Measurements from ENCODE around the gene TMEM238L.

TMEM238L gene

GRCh38 chr17:10821054-10821453, 17.2 kb upstream of the TMEM238L start:
- H3K4me1 Mint-ChIP-seq, result no peaks in the 10 kb centered on the region

GRCh38 chr17:10815319-10815718, 11.4 kb upstream of the TMEM238L start:
- H3K9me3 Mint-ChIP-seq, result no peaks in the 10 kb centered on the region
- ATAC-seq (no peak), DNase-seq (no peak)
- H3K27me3 Mint-ChIP-seq, result no peaks in the 10 kb centered on the region
- H3K36me3 Mint-ChIP-seq (ENCODE audit: low read depth), result no peaks in the 10 kb centered on the region
- no peaks in the 10 kb centered on the region for H3K4me1 Mint-ChIP-seq
- no peak overlapping the region for H3K27ac Mint-ChIP-seq
- H3K4me3 Mint-ChIP-seq, result no peak overlapping the region

More at GRCh38 chr17:10821054-10821453, 17.2 kb upstream of the TMEM238L start:
- Mint-ChIP-seq H3K27ac (no peak overlapping the region), H3K4me3 (no peak overlapping the region), H3K36me3 (ENCODE audit: low read depth) (no peaks in the 10 kb centered on the region), H3K9me3 (no peaks in the 10 kb centered on the region), H3K27me3 (peaks cover 3% of the 10 kb centered on the region)
- DNase-seq, result no peak
- no peak for ATAC-seq

- DNase-seq, result no peak
- ATAC-seq, result no peak
- H3K27me3 Mint-ChIP-seq, result no peaks in the 10 kb centered on the region
- H3K36me3 Mint-ChIP-seq (ENCODE audit: low read depth), result no peaks in the 10 kb centered on the region
- no peak overlapping the region for H3K4me3 Mint-ChIP-seq
- no peaks in the 10 kb centered on the region for H3K4me1 Mint-ChIP-seq
- H3K27ac Mint-ChIP-seq, result no peak overlapping the region
- H3K9me3 Mint-ChIP-seq, result no peaks in the 10 kb centered on the region
These were observed 10.2 kb upstream of the TMEM238L start for GRCh38 chr17:10814075-10814474.

- no peaks in the 10 kb centered on the region for H3K27me3 Mint-ChIP-seq
- no peaks in the 10 kb centered on the region for H3K9me3 Mint-ChIP-seq
- H3K4me1 Mint-ChIP-seq, result no peaks in the 10 kb centered on the region
- H3K36me3 Mint-ChIP-seq (ENCODE audit: low read depth), result no peaks in the 10 kb centered on the region
- ATAC-seq, result no peak
- no peak overlapping the region for H3K4me3 Mint-ChIP-seq
- no peak overlapping the region for H3K27ac Mint-ChIP-seq
- no peak for DNase-seq
These were observed 8.8 kb upstream of the TMEM238L start for GRCh38 chr17:10812674-10813073.

- Mint-ChIP-seq H3K27me3 (no peaks in the 10 kb centered on the region), H3K4me3 (no peak overlapping the region), H3K9me3 (no peaks in the 10 kb centered on the region), H3K4me1 (no peaks in the 10 kb centered on the region), H3K27ac (no peak overlapping the region), H3K36me3 (ENCODE audit: low read depth) (no peaks in the 10 kb centered on the region)
- DNase-seq (no peak), ATAC-seq (no peak)
These were observed 5.7 kb upstream of the TMEM238L start for GRCh38 chr17:10809605-10810004.

GRCh38 chr17:10807704-10808128, 3.8 kb upstream of the TMEM238L start:
- no peaks in the 10 kb centered on the region for H3K27me3 Mint-ChIP-seq
- H3K4me3 Mint-ChIP-seq, result no peak overlapping the region

GRCh38 chr17:10806545-10807262, 2.8 kb upstream of the TMEM238L start:
- H3K4me1 Mint-ChIP-seq, result no peaks in the 10 kb centered on the region
- no peak overlapping the region for H3K4me3 Mint-ChIP-seq
- H3K27ac Mint-ChIP-seq, result no peak overlapping the region
- no peak for ATAC-seq
- no peaks in the 10 kb centered on the region for H3K27me3 Mint-ChIP-seq
- H3K36me3 Mint-ChIP-seq (ENCODE audit: low read depth), result no peaks in the 10 kb centered on the region
- DNase-seq, result no peak
- H3K9me3 Mint-ChIP-seq, result no peaks in the 10 kb centered on the region

More at GRCh38 chr17:10807704-10808128, 3.8 kb upstream of the TMEM238L start:
- Mint-ChIP-seq H3K9me3 (no peaks in the 10 kb centered on the region), H3K27ac (no peak overlapping the region), H3K36me3 (ENCODE audit: low read depth) (no peaks in the 10 kb centered on the region), H3K4me1 (no peaks in the 10 kb centered on the region)
- no peak for DNase-seq
- no peak for ATAC-seq

GRCh38 chr17:10805911-10806310, 2.0 kb upstream of the TMEM238L start:
- no peaks in the 10 kb centered on the region for H3K27me3 Mint-ChIP-seq
- no peaks in the 10 kb centered on the region for H3K9me3 Mint-ChIP-seq
- H3K4me1 Mint-ChIP-seq, result no peaks in the 10 kb centered on the region
- H3K4me3 Mint-ChIP-seq, result no peak overlapping the region
- no peaks in the 10 kb centered on the region for H3K36me3 Mint-ChIP-seq (ENCODE audit: low read depth)
- no peak for DNase-seq
- no peak overlapping the region for H3K27ac Mint-ChIP-seq
- no peak for ATAC-seq

GRCh38 chr17:10804546-10804945, 647 bp upstream of the TMEM238L start:
- H3K9me3 Mint-ChIP-seq, result no peaks in the 10 kb centered on the region
- no peak overlapping the region for H3K4me3 Mint-ChIP-seq
- H3K27me3 Mint-ChIP-seq, result no peaks in the 10 kb centered on the region
- no peaks in the 10 kb centered on the region for H3K4me1 Mint-ChIP-seq
- no peak for DNase-seq
- H3K36me3 Mint-ChIP-seq (ENCODE audit: low read depth), result no peaks in the 10 kb centered on the region
- H3K27ac Mint-ChIP-seq, result no peak overlapping the region
- no peak for ATAC-seq

GRCh38 chr17:10803350-10803749, 549 bp downstream of the TMEM238L start:
- Mint-ChIP-seq H3K4me3 (no peak overlapping the region), H3K4me1 (no peaks in the 10 kb centered on the region)

GRCh38 chr17:10802496-10803284, 1.2 kb downstream of the TMEM238L start:
- Mint-ChIP-seq H3K4me1 (no peaks in the 10 kb centered on the region), H3K36me3 (ENCODE audit: low read depth) (no peaks in the 10 kb centered on the region), H3K27ac (no peak overlapping the region), H3K4me3 (no peak overlapping the region), H3K27me3 (no peaks in the 10 kb centered on the region), H3K9me3 (no peaks in the 10 kb centered on the region)
- ATAC-seq (no peak), DNase-seq (no peak)

More at GRCh38 chr17:10803350-10803749, 549 bp downstream of the TMEM238L start:
- H3K36me3 Mint-ChIP-seq (ENCODE audit: low read depth), result no peaks in the 10 kb centered on the region
- ATAC-seq (no peak), DNase-seq (no peak)
- no peaks in the 10 kb centered on the region for H3K9me3 Mint-ChIP-seq
- H3K27ac Mint-ChIP-seq, result no peak overlapping the region
- H3K27me3 Mint-ChIP-seq, result no peaks in the 10 kb centered on the region

GRCh38 chr17:10799407-10799806, 4.5 kb downstream of the TMEM238L start:
- Mint-ChIP-seq H3K9me3 (no peaks in the 10 kb centered on the region), H3K4me1 (no peaks in the 10 kb centered on the region), H3K27me3 (no peaks in the 10 kb centered on the region), H3K4me3 (no peak overlapping the region), H3K27ac (no peak overlapping the region), H3K36me3 (ENCODE audit: low read depth) (no peaks in the 10 kb centered on the region)
- ATAC-seq (no peak), DNase-seq (no peak)

GRCh38 chr17:10798910-10799309, 5.0 kb downstream of the TMEM238L start:
- DNase-seq, result no peak
- no peak overlapping the region for H3K27ac Mint-ChIP-seq
- H3K27me3 Mint-ChIP-seq, result no peaks in the 10 kb centered on the region
- no peaks in the 10 kb centered on the region for H3K4me1 Mint-ChIP-seq
- H3K36me3 Mint-ChIP-seq (ENCODE audit: low read depth), result no peaks in the 10 kb centered on the region
- ATAC-seq, result no peak
- no peaks in the 10 kb centered on the region for H3K9me3 Mint-ChIP-seq
- no peak overlapping the region for H3K4me3 Mint-ChIP-seq

GRCh38 chr17:10798332-10798749, 5.6 kb downstream of the TMEM238L start:
- no peaks in the 10 kb centered on the region for H3K4me1 Mint-ChIP-seq
- DNase-seq, result no peak
- no peaks in the 10 kb centered on the region for H3K9me3 Mint-ChIP-seq
- H3K27me3 Mint-ChIP-seq, result no peaks in the 10 kb centered on the region
- H3K36me3 Mint-ChIP-seq (ENCODE audit: low read depth), result no peaks in the 10 kb centered on the region
- H3K27ac Mint-ChIP-seq, result no peak overlapping the region
- H3K4me3 Mint-ChIP-seq, result no peak overlapping the region
- ATAC-seq, result no peak
